ENCODE measurements around the gene TEKTIP1. TPM values are rescaled to one million over a fixed set of nuclear protein-coding genes. Genes with fewer than 3 reads are reported as not detected.

The TEKTIP1 gene
- total and polyA plus RNA-seq, 2 donors (not counting 1 experiment from before 2014, with no cell fraction given), result not detected

GRCh38 chr19:3519126-3519525 lies 19.8 kb upstream of the TEKTIP1 start:
- H3K36me3 ChIP-seq (ENCODE audit: control insufficient read depth, insufficient read depth, low read length), result peaks cover 16% of the 10 kb centered on the region
- TF ChIP-seq EZH2 (IDR thresholded peaks at IDR 0.05; ENCODE audit: low read length, missing control alignments), result no peak
- no peak for TF ChIP-seq CTCF (conservative IDR thresholded peaks at IDR 0.05 in 1 of 2, IDR thresholded peaks at IDR 0.05 in 1 of 2; ENCODE audit: low read depth in 1 of 2, low read length in 2 of 2)
- no peaks in the 10 kb centered on the region for H3K9me3 ChIP-seq (ENCODE audit: control insufficient read depth, insufficient read depth, low read depth, low read length)
- H3K9ac ChIP-seq (ENCODE audit: insufficient read depth, low read length), result no peak overlapping the region
- H3K4me2 ChIP-seq (ENCODE audit: extremely low read depth, insufficient read depth, low read length), result no peak overlapping the region
- peaks cover 73% of the 10 kb centered on the region for H3K79me2 ChIP-seq (ENCODE audit: control insufficient read depth, insufficient read depth, low read length)
- no peak overlapping the region for H3K27ac ChIP-seq (ENCODE audit: insufficient read depth, low read length)
- H3K4me1 ChIP-seq (ENCODE audit: control insufficient read depth, extremely low read depth, insufficient read depth, low read length), result peaks cover 18% of the 10 kb centered on the region
- no peak overlapping the region for H3K4me3 ChIP-seq (replicated peaks in 1 of 4; ENCODE audit: control extremely low read depth in 1 of 4, insufficient read depth in 1 of 4, low read depth in 3 of 4, low read length in 4 of 4)
- H2AFZ ChIP-seq (ENCODE audit: low read length), result no peak overlapping the region
- no peaks in the 10 kb centered on the region for H3K27me3 ChIP-seq (ENCODE audit: control insufficient read depth, insufficient read depth, low read length)
- no peak for DNase-seq (ENCODE audit: low read depth in 2 of 2)
- H4K20me1 ChIP-seq (ENCODE audit: control insufficient read depth, extremely low read depth, insufficient read depth, low read length), result no peaks in the 10 kb centered on the region

GRCh38 chr19:3520166-3521103 lies 18.5 kb upstream of the TEKTIP1 start:
- Histone ChIP-seq H3K4me3 (replicated peaks in 1 of 4; ENCODE audit: control extremely low read depth in 1 of 4, insufficient read depth in 1 of 4, low read depth in 3 of 4, low read length in 4 of 4) (no peak overlapping the region), H4K20me1 (ENCODE audit: control insufficient read depth, extremely low read depth, insufficient read depth, low read length) (no peaks in the 10 kb centered on the region), H3K9me3 (ENCODE audit: control insufficient read depth, insufficient read depth, low read depth, low read length) (no peaks in the 10 kb centered on the region), H3K4me2 (ENCODE audit: extremely low read depth, insufficient read depth, low read length) (no peak overlapping the region), H2AFZ (ENCODE audit: low read length) (no peak overlapping the region), H3K4me1 (ENCODE audit: control insufficient read depth, extremely low read depth, insufficient read depth, low read length) (peaks cover 11% of the 10 kb centered on the region), H3K9ac (ENCODE audit: insufficient read depth, low read length) (no peak overlapping the region), H3K79me2 (ENCODE audit: control insufficient read depth, insufficient read depth, low read length) (peaks cover 62% of the 10 kb centered on the region), H3K36me3 (ENCODE audit: control insufficient read depth, insufficient read depth, low read length) (peaks cover 21% of the 10 kb centered on the region), H3K27ac (ENCODE audit: insufficient read depth, low read length) (no peak overlapping the region), H3K27me3 (ENCODE audit: control insufficient read depth, insufficient read depth, low read length) (no peaks in the 10 kb centered on the region)
- DNase-seq (ENCODE audit: low read depth in 2 of 2), result no peak
- no peak for TF ChIP-seq EZH2 (IDR thresholded peaks at IDR 0.05; ENCODE audit: low read length, missing control alignments)
- no peak for TF ChIP-seq CTCF (conservative IDR thresholded peaks at IDR 0.05 in 1 of 2, IDR thresholded peaks at IDR 0.05 in 1 of 2; ENCODE audit: low read depth in 1 of 2, low read length in 2 of 2)

GRCh38 chr19:3521104-3521445 lies 17.9 kb upstream of the TEKTIP1 start:
- H3K79me2 ChIP-seq (ENCODE audit: control insufficient read depth, insufficient read depth, low read length), result peaks cover 56% of the 10 kb centered on the region
- no peak overlapping the region for H2AFZ ChIP-seq (ENCODE audit: low read length)
- no peak for TF ChIP-seq CTCF (conservative IDR thresholded peaks at IDR 0.05 in 1 of 2, IDR thresholded peaks at IDR 0.05 in 1 of 2; ENCODE audit: low read depth in 1 of 2, low read length in 2 of 2)
- no peak for TF ChIP-seq EZH2 (IDR thresholded peaks at IDR 0.05; ENCODE audit: low read length, missing control alignments)
- H3K27me3 ChIP-seq (ENCODE audit: control insufficient read depth, insufficient read depth, low read length), result no peaks in the 10 kb centered on the region
- no peak overlapping the region for H3K27ac ChIP-seq (ENCODE audit: insufficient read depth, low read length)
- peaks cover 26% of the 10 kb centered on the region for H3K36me3 ChIP-seq (ENCODE audit: control insufficient read depth, insufficient read depth, low read length)
- H3K9ac ChIP-seq (ENCODE audit: insufficient read depth, low read length), result no peak overlapping the region
- H4K20me1 ChIP-seq (ENCODE audit: control insufficient read depth, extremely low read depth, insufficient read depth, low read length), result no peaks in the 10 kb centered on the region
- no peak for DNase-seq (ENCODE audit: low read depth in 2 of 2)
- H3K4me3 ChIP-seq (replicated peaks in 1 of 4; ENCODE audit: control extremely low read depth in 1 of 4, insufficient read depth in 1 of 4, low read depth in 3 of 4, low read length in 4 of 4), result no peak overlapping the region
- no peaks in the 10 kb centered on the region for H3K9me3 ChIP-seq (ENCODE audit: control insufficient read depth, insufficient read depth, low read depth, low read length)
- H3K4me1 ChIP-seq (ENCODE audit: control insufficient read depth, extremely low read depth, insufficient read depth, low read length), result peaks cover 6% of the 10 kb centered on the region
- H3K4me2 ChIP-seq (ENCODE audit: extremely low read depth, insufficient read depth, low read length), result no peak overlapping the region
